Measurements from ENCODE around the gene MYO9A. TPM values are rescaled to one million over a fixed set of nuclear protein-coding genes. Genes with fewer than 3 reads are reported as not detected.

Gene MYO9A
- total RNA-seq, 4 donors from 2014 or later = 61.2 to 99.9 (median 79.9) TPM

- H3K4me1 ChIP-seq = no peaks in the 10 kb centered on the region
These were observed 294.9 kb downstream of the MYO9A start for GRCh38 chr15:71822890-71823630.

GRCh38 chr15:71821547-71822129, 296.3 kb downstream of the MYO9A start:
- WGBS, 2 donors = 91 to 92% methylated on average over 5 of the region's 5 CpGs
- H3K4me3 ChIP-seq = no peak overlapping the region
- H3K27me3 ChIP-seq = no peaks in the 10 kb centered on the region
- peaks cover 0 to 57% (median 12%) of the 10 kb centered on the region in 4 donors for H3K9me3 ChIP-seq
- peaks cover 5 to 84% (median 6%) of the 10 kb centered on the region in 3 donors for H3K36me3 ChIP-seq
- TF ChIP-seq POLR2A (IDR thresholded peaks at IDR 0.05) (no peak), EP300 (IDR thresholded peaks at IDR 0.05) (no peak), CTCF (IDR thresholded peaks at IDR 0.05) (no peak)
- no peak overlapping the region for H3K27ac ChIP-seq
- DNase-seq (ENCODE audit: low spot score in 2 of 2) = no peak
- H3K4me1 ChIP-seq = no peaks in the 10 kb centered on the region

More at GRCh38 chr15:71822890-71823630, 294.9 kb downstream of the MYO9A start:
- TF ChIP-seq CTCF (IDR thresholded peaks at IDR 0.05) = no peak
- no peak for TF ChIP-seq POLR2A (IDR thresholded peaks at IDR 0.05)
- TF ChIP-seq EP300 (IDR thresholded peaks at IDR 0.05) = no peak
- DNase-seq (ENCODE audit: low spot score in 2 of 2) = no peak
- no peak overlapping the region for H3K4me3 ChIP-seq
- 76 to 84% methylated on average over 3 of the region's 3 CpGs for WGBS, 2 donors
- peaks cover 0 to 52% (median 12%) of the 10 kb centered on the region in 4 donors for H3K9me3 ChIP-seq
- H3K27ac ChIP-seq = no peak overlapping the region
- H3K27me3 ChIP-seq = no peaks in the 10 kb centered on the region
- H3K36me3 ChIP-seq = peaks cover 5 to 98% (median 14%) of the 10 kb centered on the region in 3 donors

GRCh38 chr15:71820127-71820526, 297.8 kb downstream of the MYO9A start:
- WGBS, 2 donors = 93 to 96% methylated on average over 1 of the region's 1 CpG
- Histone ChIP-seq H3K9me3 (peaks cover 0 to 57% (median 12%) of the 10 kb centered on the region in 4 donors), H3K27ac (no peak overlapping the region), H3K4me1 (no peaks in the 10 kb centered on the region), H3K36me3 (peaks cover 0 to 69% (median 0%) of the 10 kb centered on the region in 3 donors), H3K4me3 (no peak overlapping the region), H3K27me3 (no peaks in the 10 kb centered on the region)
- DNase-seq (ENCODE audit: low spot score in 2 of 2) = no peak
- TF ChIP-seq EP300 (IDR thresholded peaks at IDR 0.05) (no peak), CTCF (IDR thresholded peaks at IDR 0.05) (no peak)

GRCh38 chr15:71817351-71817750, 300.6 kb downstream of the MYO9A start:
- Histone ChIP-seq H3K36me3 (peaks cover 0 to 41% (median 0%) of the 10 kb centered on the region in 3 donors), H3K4me1 (no peaks in the 10 kb centered on the region), H3K9me3 (peaks cover 0 to 36% (median 9%) of the 10 kb centered on the region in 4 donors), H3K27me3 (no peaks in the 10 kb centered on the region), H3K27ac (no peak overlapping the region), H3K4me3 (no peak overlapping the region)
- TF ChIP-seq CTCF (IDR thresholded peaks at IDR 0.05) (no peak), POLR2A (IDR thresholded peaks at IDR 0.05) (no peak), EP300 (IDR thresholded peaks at IDR 0.05) (no peak)
- WGBS, 2 donors = 94 to 95% methylated on average over 13 of the region's 13 CpGs
- no peak for DNase-seq (ENCODE audit: low spot score in 2 of 2)

GRCh38 chr15:71815301-71815700, 302.6 kb downstream of the MYO9A start:
- no peak for TF ChIP-seq EP300 (IDR thresholded peaks at IDR 0.05)
- TF ChIP-seq CTCF (IDR thresholded peaks at IDR 0.05) = no peak
- TF ChIP-seq POLR2A (IDR thresholded peaks at IDR 0.05) = no peak
- peaks cover 0 to 21% (median 0%) of the 10 kb centered on the region in 3 donors for H3K36me3 ChIP-seq
- H3K9me3 ChIP-seq = peaks cover 0 to 16% (median 0%) of the 10 kb centered on the region in 4 donors
- H3K27ac ChIP-seq = no peak overlapping the region
- DNase-seq (ENCODE audit: low spot score in 2 of 2) = no peak
- no peak overlapping the region for H3K4me3 ChIP-seq
- H3K27me3 ChIP-seq = no peaks in the 10 kb centered on the region
- no peaks in the 10 kb centered on the region for H3K4me1 ChIP-seq
- 90 to 92% methylated on average over 3 of the region's 3 CpGs for WGBS, 2 donors
